ENCODE measurements around the gene C16orf95.

Gene C16orf95

GRCh38 chr16:87297407-87297806, 19.8 kb downstream of the C16orf95 start:
- ChIA-PET CTCF (interaction anchor here (0.9 to 2.0 kb wide), 6 partner anchors 11 to 29 kb away, joined by 3 to 6 read pairs (median 4); partner anchors contain the start of gene C16orf95), POLR2A (no interaction called here)
- Histone ChIP-seq H3K9me3 (ENCODE audit: control extremely low read depth in 1 of 5, control insufficient read depth in 4 of 5, insufficient read depth in 2 of 5, low read depth in 1 of 5, low read length in 4 of 5) (no peaks in the 10 kb centered on the region), H3K27ac (ENCODE audit: insufficient read depth in 1 of 2, low read depth in 1 of 2, low read length in 2 of 2, poor library complexity in 1 of 2, severe bottlenecking in 2 of 2) (no peak overlapping the region), H3K36me3 (ENCODE audit: control insufficient read depth in 4 of 4, insufficient read depth in 4 of 4, low read length in 3 of 4) (no peaks in the 10 kb centered on the region), H3K4me3 (ENCODE audit: control insufficient read depth in 1 of 7, extremely low read depth in 1 of 7, insufficient read depth in 4 of 7, low read depth in 2 of 7, low read length in 6 of 7) (no peak overlapping the region), H3K4me1 (ENCODE audit: control extremely low read depth in 1 of 4, control insufficient read depth in 4 of 4, insufficient read depth in 4 of 4, low read length in 3 of 4) (no peaks in the 10 kb centered on the region), H3K27me3 (replicated peaks in 2 of 5; ENCODE audit: control insufficient read depth in 4 of 5, insufficient read depth in 5 of 5, low read length in 4 of 5) (no peaks in the 10 kb centered on the region)
- 100% methylated on average over 3 of the region's 5 CpGs for WGBS (ENCODE audit: insufficient coverage)
- no peak for DNase-seq

GRCh38 chr16:87295661-87296531, 21.3 kb downstream of the C16orf95 start:
- CTCF ChIA-PET: interaction anchor here (0.7 to 1.2 kb wide), 3 partner anchors 17 to 1171 kb away, joined by 3 to 4 read pairs (median 3); no protein-coding TSS in a partner anchor
- H3K4me3 ChIP-seq (ENCODE audit: control insufficient read depth in 1 of 7, extremely low read depth in 1 of 7, insufficient read depth in 4 of 7, low read depth in 2 of 7, low read length in 6 of 7): no peak overlapping the region
- peaks cover 0 to 2% (median 0%) of the 10 kb centered on the region in 5 experiments for H3K9me3 ChIP-seq (ENCODE audit: control extremely low read depth in 1 of 5, control insufficient read depth in 4 of 5, insufficient read depth in 2 of 5, low read depth in 1 of 5, low read length in 4 of 5)
- H3K4me1 ChIP-seq (ENCODE audit: control extremely low read depth in 1 of 4, control insufficient read depth in 4 of 4, insufficient read depth in 4 of 4, low read length in 3 of 4): no peaks in the 10 kb centered on the region
- no peaks in the 10 kb centered on the region for H3K36me3 ChIP-seq (ENCODE audit: control insufficient read depth in 4 of 4, insufficient read depth in 4 of 4, low read length in 3 of 4)
- no peaks in the 10 kb centered on the region for H3K27me3 ChIP-seq (replicated peaks in 2 of 5; ENCODE audit: control insufficient read depth in 4 of 5, insufficient read depth in 5 of 5, low read length in 4 of 5)
- WGBS (ENCODE audit: insufficient coverage): 87% methylated on average over 19 of the region's 20 CpGs
- POLR2A ChIA-PET: no interaction called here
- DNase-seq: no peak
- no peak overlapping the region for H3K27ac ChIP-seq (ENCODE audit: insufficient read depth in 1 of 2, low read depth in 1 of 2, low read length in 2 of 2, poor library complexity in 1 of 2, severe bottlenecking in 2 of 2)

DNA sequence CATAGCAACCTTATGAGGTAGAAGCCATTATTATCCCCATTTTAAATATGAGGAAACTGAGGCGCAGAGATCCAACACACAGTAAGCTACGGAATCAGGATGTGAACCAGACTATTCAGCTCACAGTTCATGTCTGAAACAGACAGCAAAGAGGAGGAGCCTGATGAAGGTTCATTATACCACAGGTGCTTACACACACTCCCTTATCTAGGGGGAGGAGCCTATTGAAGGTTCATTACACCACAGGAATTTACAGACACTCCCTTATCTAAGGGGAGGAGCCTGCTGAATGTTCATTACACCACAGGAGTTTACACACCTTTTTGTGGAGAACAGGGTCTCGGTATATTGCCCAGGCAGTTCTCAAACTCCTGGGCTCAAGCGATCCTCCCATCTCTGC, 21.9 kb downstream of the C16orf95 start:
- ChIA-PET POLR2A (no interaction called here), CTCF (interaction anchor here (1.1 to 1.2 kb wide), 2 partner anchors 17 to 20 kb away, joined by 3 read pairs; no protein-coding TSS in a partner anchor)
- Histone ChIP-seq H3K4me1 (ENCODE audit: control extremely low read depth in 1 of 4, control insufficient read depth in 4 of 4, insufficient read depth in 4 of 4, low read length in 3 of 4) (no peaks in the 10 kb centered on the region), H3K36me3 (ENCODE audit: control insufficient read depth in 4 of 4, insufficient read depth in 4 of 4, low read length in 3 of 4) (no peaks in the 10 kb centered on the region), H3K27me3 (replicated peaks in 2 of 5; ENCODE audit: control insufficient read depth in 4 of 5, insufficient read depth in 5 of 5, low read length in 4 of 5) (no peaks in the 10 kb centered on the region), H3K9me3 (ENCODE audit: control extremely low read depth in 1 of 5, control insufficient read depth in 4 of 5, insufficient read depth in 2 of 5, low read depth in 1 of 5, low read length in 4 of 5) (peaks cover 0 to 2% (median 0%) of the 10 kb centered on the region in 5 experiments), H3K27ac (ENCODE audit: insufficient read depth in 1 of 2, low read depth in 1 of 2, low read length in 2 of 2, poor library complexity in 1 of 2, severe bottlenecking in 2 of 2) (no peak overlapping the region), H3K4me3 (ENCODE audit: control insufficient read depth in 1 of 7, extremely low read depth in 1 of 7, insufficient read depth in 4 of 7, low read depth in 2 of 7, low read length in 6 of 7) (no peak overlapping the region)
- peak in 2 of 3 donors; percentile 40 to 54 for DNase-seq
- 86% methylated on average over 4 of the region's 4 CpGs for WGBS (ENCODE audit: insufficient coverage)

GRCh38 chr16:87293990-87294389, 23.2 kb downstream of the C16orf95 start:
- 97% methylated on average over 3 of the region's 3 CpGs for WGBS (ENCODE audit: insufficient coverage)
- no peak for DNase-seq
- no peak overlapping the region for H3K4me3 ChIP-seq (ENCODE audit: control insufficient read depth in 1 of 7, extremely low read depth in 1 of 7, insufficient read depth in 4 of 7, low read depth in 2 of 7, low read length in 6 of 7)
- no peaks in the 10 kb centered on the region for H3K27me3 ChIP-seq (replicated peaks in 2 of 5; ENCODE audit: control insufficient read depth in 4 of 5, insufficient read depth in 5 of 5, low read length in 4 of 5)
- POLR2A ChIA-PET: no interaction called here
- H3K36me3 ChIP-seq (ENCODE audit: control insufficient read depth in 4 of 4, insufficient read depth in 4 of 4, low read length in 3 of 4): no peaks in the 10 kb centered on the region
- H3K9me3 ChIP-seq (ENCODE audit: control extremely low read depth in 1 of 5, control insufficient read depth in 4 of 5, insufficient read depth in 2 of 5, low read depth in 1 of 5, low read length in 4 of 5): peaks cover 0 to 2% (median 0%) of the 10 kb centered on the region in 5 experiments
- CTCF ChIA-PET: interaction anchor here (1.1 kb wide), 1 partner anchor 21 kb away, joined by 3 read pairs; no protein-coding TSS in a partner anchor
- H3K4me1 ChIP-seq (ENCODE audit: control extremely low read depth in 1 of 4, control insufficient read depth in 4 of 4, insufficient read depth in 4 of 4, low read length in 3 of 4): no peaks in the 10 kb centered on the region
- no peak overlapping the region for H3K27ac ChIP-seq (ENCODE audit: insufficient read depth in 1 of 2, low read depth in 1 of 2, low read length in 2 of 2, poor library complexity in 1 of 2, severe bottlenecking in 2 of 2)

DNA sequence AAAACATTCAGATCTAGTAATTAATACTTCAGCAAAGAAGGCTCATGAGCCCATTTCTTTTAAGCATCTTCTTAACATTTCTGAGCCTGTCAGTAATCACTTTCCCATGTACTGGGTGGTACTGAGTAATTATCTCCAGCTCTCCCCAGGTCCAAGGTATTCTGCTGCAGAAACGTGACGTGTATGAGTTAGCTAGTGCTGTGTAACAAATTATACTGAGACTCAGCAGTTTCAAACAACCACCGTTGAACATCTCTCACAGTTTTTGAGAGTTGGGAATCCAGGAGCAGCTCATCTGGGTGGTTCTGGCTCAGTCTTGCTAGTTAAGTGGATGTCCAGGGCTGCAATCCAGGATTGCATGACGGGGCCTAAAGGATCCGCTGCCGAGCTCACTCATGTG, 25.2 kb downstream of the C16orf95 start:
- Histone ChIP-seq H3K9me3 (ENCODE audit: control extremely low read depth in 1 of 5, control insufficient read depth in 4 of 5, insufficient read depth in 2 of 5, low read depth in 1 of 5, low read length in 4 of 5) (peaks cover 0 to 3% (median under 1%) of the 10 kb centered on the region in 5 experiments), H3K27me3 (replicated peaks in 2 of 5; ENCODE audit: control insufficient read depth in 4 of 5, insufficient read depth in 5 of 5, low read length in 4 of 5) (no peaks in the 10 kb centered on the region), H3K27ac (ENCODE audit: insufficient read depth in 1 of 2, low read depth in 1 of 2, low read length in 2 of 2, poor library complexity in 1 of 2, severe bottlenecking in 2 of 2) (no peak overlapping the region), H3K36me3 (ENCODE audit: control insufficient read depth in 4 of 4, insufficient read depth in 4 of 4, low read length in 3 of 4) (no peaks in the 10 kb centered on the region), H3K4me1 (ENCODE audit: control extremely low read depth in 1 of 4, control insufficient read depth in 4 of 4, insufficient read depth in 4 of 4, low read length in 3 of 4) (no peaks in the 10 kb centered on the region), H3K4me3 (ENCODE audit: control insufficient read depth in 1 of 7, extremely low read depth in 1 of 7, insufficient read depth in 4 of 7, low read depth in 2 of 7, low read length in 6 of 7) (no peak overlapping the region)
- ChIA-PET CTCF (interaction anchor here (1.1 to 1.3 kb wide), 2 partner anchors 13 to 729 kb away, joined by 3 to 5 read pairs; no protein-coding TSS in a partner anchor), POLR2A (interaction anchor here (0.6 kb wide), 2 partner anchors 97 to 1779 kb away, joined by 3 read pairs; no protein-coding TSS in a partner anchor)
- WGBS (ENCODE audit: insufficient coverage): 84% methylated on average over 6 of the region's 6 CpGs
- no peak for DNase-seq

DNA sequence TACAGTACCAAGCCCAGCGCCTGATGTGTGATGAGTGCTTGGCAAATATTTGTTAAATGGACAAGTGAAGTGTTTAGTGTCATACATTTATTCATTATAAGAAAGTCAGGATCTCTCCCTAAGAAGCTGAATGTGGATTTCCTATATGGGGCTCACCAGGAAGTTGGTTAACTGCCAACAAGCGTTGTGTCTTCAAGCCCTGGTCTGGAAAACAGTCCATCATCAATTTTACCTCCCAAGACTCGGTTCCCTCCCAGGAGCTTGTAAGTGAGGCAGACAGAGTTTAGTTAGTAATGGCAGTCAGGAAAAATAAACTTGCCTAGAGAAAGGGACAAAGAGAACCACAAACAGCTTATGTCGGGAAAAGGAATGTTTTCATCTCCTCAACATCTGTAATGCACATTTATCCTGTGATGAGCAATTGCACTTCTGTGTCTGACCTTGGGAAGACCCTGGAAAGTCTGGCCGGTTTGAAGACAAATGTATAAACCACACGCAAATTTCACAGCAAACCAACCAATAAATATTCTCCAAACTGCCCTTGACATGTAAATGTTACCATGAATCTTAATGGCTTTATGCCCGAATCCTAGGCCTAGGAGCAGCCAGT, 28.3 kb downstream of the C16orf95 start:
- ChIA-PET CTCF (interaction anchor here (0.9 kb wide), 1 partner anchor 10 kb away, joined by 3 read pairs; no protein-coding TSS in a partner anchor), POLR2A (no interaction called here)
- no peaks in the 10 kb centered on the region for H3K27me3 ChIP-seq (replicated peaks in 2 of 5; ENCODE audit: control insufficient read depth in 4 of 5, insufficient read depth in 5 of 5, low read length in 4 of 5)
- H3K4me3 ChIP-seq (ENCODE audit: control insufficient read depth in 1 of 7, extremely low read depth in 1 of 7, insufficient read depth in 4 of 7, low read depth in 2 of 7, low read length in 6 of 7): no peak overlapping the region
- H3K9me3 ChIP-seq (ENCODE audit: control extremely low read depth in 1 of 5, control insufficient read depth in 4 of 5, insufficient read depth in 2 of 5, low read depth in 1 of 5, low read length in 4 of 5): peaks cover 0 to 5% (median 3%) of the 10 kb centered on the region in 5 experiments
- no peak overlapping the region for H3K27ac ChIP-seq (ENCODE audit: insufficient read depth in 1 of 2, low read depth in 1 of 2, low read length in 2 of 2, poor library complexity in 1 of 2, severe bottlenecking in 2 of 2)
- WGBS (ENCODE audit: insufficient coverage): 93% methylated on average over 4 of the region's 7 CpGs
- no peaks in the 10 kb centered on the region for H3K36me3 ChIP-seq (ENCODE audit: control insufficient read depth in 4 of 4, insufficient read depth in 4 of 4, low read length in 3 of 4)
- DNase-seq: no peak
- no peaks in the 10 kb centered on the region for H3K4me1 ChIP-seq (ENCODE audit: control extremely low read depth in 1 of 4, control insufficient read depth in 4 of 4, insufficient read depth in 4 of 4, low read length in 3 of 4)
